ENCODE results near the gene CAVIN2. TPM values are rescaled to one million over a fixed set of nuclear protein-coding genes. Genes with fewer than 3 reads are reported as not detected.

Gene CAVIN2
- total RNA-seq, 1 donor from 2014 or later, result 119 TPM

Other genes with a start within 250 kb of the CAVIN2 start
- gene NABP1, start 169.0 kb downstream of the CAVIN2 start, total RNA-seq, result 7.1 TPM

All from left ventricle myocardium superior (tissue), 1 donor.